RCC 7860 (cell line): ENCODE results near the gene DEFB131B.
"Not testable (repeated sequence)": the region's sequence is repeated elsewhere in the genome, so short reads cannot be mapped to it uniquely, and the experiment has no call there.

Source experiments
- DNase-seq: peaks from one replicate; pipeline ENCODE4 v3.0.0-alpha.2; 2015; ENCODE audit warnings: low spot score
- FAIRE-seq: peaks from 2 replicates; lab custom pipeline; 2012; peaks lifted over from hg19 to GRCh38; lab: Jason Lieb, UNC

Gene DEFB131B

DNA sequence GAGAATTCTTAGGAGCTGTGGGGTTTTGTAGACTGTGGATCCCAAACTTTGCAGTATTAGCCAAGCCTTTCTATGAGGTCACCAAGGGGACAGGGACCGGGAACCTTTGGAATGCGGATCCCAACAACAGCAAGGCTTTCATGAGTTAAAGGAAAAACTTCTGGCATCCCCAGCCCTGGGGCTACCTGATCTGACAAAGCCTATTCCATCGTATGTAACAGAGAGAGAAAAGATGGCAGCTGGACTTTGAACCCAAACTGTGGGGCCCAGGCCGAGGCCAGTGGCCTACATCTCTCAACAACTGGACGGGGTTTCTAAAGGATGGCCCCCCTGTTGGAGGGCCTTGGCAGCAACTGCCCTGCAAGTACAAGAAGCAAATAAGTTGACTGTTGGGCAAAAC is 32.5 kb downstream of the DEFB131B start:
- not testable (repeated sequence) for DNase-seq, FAIRE-seq

DNA sequence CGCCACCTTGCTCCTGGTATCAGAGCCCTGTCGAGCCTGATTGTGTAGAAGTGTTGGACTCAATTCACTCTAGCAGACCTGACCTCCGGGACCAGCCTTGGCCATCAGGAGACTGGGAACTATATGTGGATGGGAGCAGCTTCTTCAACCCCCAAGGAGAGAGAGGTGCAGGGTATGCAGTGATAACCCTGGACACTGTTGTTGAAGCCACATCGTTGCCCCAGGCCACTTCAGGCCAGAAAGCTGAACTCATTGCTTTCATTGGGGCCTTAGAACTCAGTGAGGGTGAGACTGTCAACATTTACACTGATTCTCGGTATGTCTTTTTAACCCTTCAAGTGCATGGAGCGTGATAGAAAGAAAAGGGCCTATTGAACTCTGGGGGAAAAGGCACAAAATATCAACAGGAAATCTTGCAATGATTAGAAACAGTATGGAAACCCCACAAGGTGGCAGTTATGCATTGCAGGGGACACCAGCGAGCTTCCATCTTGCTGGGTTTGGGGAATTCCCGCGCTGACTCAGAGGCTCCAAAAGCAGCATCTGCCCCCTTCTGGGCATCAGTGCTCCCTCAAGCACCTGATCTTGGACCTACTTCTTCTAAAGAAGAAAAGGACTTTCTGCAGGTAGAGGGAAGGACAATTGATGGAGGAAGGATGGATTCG is 33.2 kb downstream of the DEFB131B start:
- not testable (repeated sequence) for DNase-seq, FAIRE-seq

GRCh38 chr11:71911986-71912340 is 33.7 kb downstream of the DEFB131B start:
- FAIRE-seq, DNase-seq: not testable (repeated sequence)

GRCh38 chr11:71913756-71914526 is 35.7 kb downstream of the DEFB131B start:
- no peak for DNase-seq
- FAIRE-seq: no peak

DNA sequence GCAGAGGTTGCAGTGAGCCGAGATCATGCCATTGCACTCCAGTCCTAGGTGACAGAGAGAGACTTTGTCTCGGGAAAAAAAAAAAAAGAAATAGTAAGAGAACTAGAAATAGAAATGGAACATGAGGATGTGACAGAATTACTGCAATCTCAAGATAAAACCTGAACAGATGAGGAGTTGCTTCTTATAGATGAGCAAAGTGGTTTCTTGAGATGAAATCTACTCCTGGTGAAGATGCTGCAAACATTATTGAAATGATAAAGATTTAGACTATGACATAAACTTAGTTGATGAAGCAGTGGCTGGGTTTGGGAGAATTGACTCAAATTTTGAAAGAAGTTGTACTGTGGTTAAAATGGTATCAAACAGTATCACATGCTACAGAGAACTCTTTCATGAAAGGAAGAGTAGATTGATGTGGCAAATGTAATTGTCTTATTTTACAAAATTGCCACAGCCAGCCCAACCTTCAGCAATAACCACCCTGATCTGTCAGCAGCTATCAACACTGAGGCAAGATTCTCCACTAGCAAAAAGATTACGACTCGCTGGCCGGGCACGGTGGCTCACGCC is 36.5 kb downstream of the DEFB131B start:
- DNase-seq (no peak), FAIRE-seq (no peak)

GRCh38 chr11:71917646-71918140 is 39.4 kb downstream of the DEFB131B start:
- no peak for DNase-seq
- FAIRE-seq: no peak

GRCh38 chr11:71927820-71928736 is 49.8 kb downstream of the DEFB131B start, which contains the start of gene XNDC1N:
Gene XNDC1N, minus strand, starts transcription at chr11:71928594. Its CDS starts 5,241 bp downstream, at chr11:71923353.
- peak; percentile 61 for DNase-seq
- FAIRE-seq: no peak

GRCh38 chr11:71928737-71929443 is 50.6 kb downstream of the DEFB131B start, which contains the start of gene RNF121:
Gene RNF121, plus strand, starts transcription at chr11:71929046. Its CDS starts 16 bp downstream, at chr11:71929062.
- FAIRE-seq (no peak), DNase-seq (peak; percentile 83)

GRCh38 chr11:71929491-71929890 is 51.2 kb downstream of the DEFB131B start:
- DNase-seq: no peak
- FAIRE-seq: no peak

DNA sequence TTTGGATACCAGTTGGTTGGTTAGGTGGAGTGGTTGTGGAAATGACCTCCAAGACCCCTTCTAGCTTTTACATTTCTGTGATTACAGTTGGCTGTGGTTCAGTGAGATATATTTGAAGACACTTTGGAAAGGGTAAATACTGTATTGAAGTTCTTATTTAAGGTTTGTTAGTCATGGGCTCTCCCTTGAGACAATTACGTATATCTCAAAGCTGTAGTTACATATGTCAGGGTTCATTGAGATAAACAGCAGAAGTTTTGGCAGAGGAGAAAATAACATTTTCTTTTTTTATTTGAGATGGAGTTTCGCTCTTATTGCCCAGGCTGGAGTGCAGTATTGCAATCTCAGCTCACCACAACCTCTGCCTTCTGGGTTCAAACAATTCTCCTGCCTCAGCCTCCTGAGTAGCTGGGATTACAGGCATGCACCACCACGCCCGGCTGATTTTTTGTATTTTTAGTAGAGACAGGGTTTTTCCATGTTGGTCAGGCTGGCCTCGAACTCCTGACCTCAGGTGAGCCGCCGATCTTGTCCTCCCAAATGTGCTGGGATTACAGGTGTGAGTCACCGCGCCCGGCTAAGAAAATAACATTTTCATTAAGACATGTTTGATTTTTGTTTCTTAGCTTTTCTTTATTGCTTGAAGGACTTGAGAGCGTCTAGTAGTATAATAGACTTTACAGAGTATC is 52.4 kb downstream of the DEFB131B start:
- FAIRE-seq (no peak), DNase-seq (no peak)

DNA sequence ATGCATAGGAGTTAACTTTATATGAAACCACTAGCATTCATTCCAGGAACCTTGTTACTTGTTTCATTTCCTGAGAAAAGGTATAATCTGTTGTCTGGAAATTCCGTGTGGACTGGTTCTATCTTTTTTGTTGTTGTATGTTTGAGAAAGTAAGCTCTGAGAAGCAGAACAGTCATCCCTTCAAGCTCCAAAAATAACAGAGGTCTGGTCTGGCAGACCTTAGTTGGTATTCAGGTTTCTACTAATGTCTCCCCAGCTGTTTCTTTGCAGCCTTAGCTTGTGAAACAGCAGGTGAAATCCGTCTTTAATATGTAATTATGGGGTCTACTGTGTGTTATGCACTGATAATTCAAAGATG is 53.0 kb downstream of the DEFB131B start:
- DNase-seq (no peak), FAIRE-seq (no peak)

DNA sequence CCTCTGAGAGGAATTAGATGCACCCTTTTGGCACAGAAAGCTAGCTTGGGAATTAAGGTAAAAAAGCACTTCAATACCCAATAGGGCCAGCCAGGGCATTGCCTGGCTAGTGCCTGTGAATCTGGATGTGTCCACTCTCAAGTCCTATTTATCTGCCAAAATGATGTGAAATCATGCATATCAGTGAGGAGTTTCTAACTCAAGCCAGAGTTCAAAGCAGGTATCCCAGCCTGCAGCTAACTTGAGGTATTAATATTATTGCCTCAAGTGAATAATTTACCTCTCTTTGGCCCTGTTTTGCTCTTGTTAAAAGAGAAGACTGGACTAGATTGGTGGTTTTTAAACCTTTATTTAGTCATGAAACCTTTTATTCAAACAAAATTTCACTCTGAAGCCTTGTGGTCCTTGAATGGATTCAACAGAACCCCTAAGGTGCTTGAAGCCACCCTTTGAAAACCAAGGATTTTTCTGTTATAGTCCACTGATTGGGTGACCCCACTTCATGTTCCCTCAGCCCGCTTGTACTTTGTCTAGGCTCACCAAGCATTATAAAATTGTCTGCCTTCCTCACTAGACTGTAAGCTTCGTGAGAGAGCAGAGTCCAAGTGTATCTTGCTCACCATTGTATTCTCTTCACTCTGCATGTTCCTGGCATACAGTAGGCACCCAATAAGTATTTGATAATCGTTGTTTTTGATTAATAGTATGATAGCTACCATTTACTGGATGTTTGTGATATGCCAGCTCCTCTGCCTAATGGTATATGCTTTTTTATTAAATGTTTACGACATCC is 55.1 kb downstream of the DEFB131B start:
- FAIRE-seq: no peak
- DNase-seq: no peak
